ENCODE data around the gene SFT2D3.

SFT2D3 gene

DNA sequence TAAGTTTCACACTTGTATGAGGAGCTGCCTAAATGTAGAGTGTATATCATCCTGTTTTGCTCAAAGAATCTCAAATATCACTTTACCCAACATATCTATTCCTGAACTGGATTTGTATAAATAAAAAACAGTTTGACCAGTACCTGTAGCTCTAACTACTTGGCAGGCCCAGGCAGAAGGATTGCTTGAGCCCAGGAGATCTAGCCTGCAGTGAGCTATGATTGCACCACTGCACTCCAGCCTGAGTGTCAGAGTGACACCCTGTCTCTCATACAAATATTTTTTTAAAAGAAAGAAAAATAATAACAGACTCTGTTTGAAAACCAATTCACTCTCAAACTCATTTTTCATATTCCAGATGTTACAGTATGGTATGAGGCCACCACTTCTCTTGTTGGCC, 18.2 kb upstream of the SFT2D3 start:
- DNase-seq, result no peak

DNA sequence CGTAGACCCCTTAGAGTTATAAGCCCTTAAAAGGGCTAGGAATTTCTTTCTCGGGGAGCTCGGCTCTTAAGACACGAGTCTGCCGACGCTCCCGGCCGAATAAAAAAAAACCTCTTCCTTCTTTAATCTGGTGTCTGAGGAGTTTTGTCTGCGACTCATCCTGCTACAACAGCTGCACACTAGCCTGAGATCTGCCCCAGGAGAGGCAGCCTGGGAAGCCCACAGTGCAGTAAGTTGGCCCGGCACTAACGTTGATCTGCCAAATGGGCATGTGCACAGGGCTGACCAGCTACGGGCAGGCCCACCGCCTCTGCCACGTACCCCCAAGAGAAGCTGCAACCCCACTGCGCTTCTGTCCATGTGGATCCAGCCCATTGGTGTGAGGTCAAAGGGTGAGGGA, 17.5 kb upstream of the SFT2D3 start:
- DNase-seq, result no peak

DNA sequence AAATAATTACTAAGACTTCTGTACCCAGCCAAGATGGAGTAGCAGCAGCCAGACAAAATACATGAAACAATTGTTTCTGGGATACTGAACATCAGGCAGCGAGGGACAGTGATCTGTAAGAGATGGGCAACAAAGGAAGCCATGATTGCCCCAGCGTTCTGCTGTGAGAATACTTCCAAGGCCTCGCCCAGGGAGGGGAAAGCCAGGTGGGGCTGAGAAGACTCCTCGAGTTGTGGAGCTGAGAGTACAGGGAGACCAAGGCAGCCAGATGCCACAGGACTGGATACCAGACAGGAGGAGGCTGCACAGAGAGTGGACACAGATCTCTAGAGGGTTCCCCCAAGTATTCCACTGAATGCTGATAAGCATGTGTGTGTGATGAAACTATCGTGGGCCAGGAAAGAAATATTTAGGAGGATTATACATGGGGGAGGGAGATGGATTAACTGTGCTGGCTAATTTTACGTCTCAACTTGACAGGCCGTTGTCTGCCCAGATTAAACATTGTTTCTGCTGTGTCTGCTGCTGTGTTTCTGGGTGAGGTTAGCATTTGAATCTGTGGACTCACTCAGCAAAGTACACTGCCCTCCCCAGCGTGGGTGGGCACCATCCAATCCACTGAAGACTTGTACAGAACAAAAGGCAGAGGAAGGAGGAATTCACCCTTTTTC, 15.8 kb upstream of the SFT2D3 start:
- no peak for DNase-seq

DNA sequence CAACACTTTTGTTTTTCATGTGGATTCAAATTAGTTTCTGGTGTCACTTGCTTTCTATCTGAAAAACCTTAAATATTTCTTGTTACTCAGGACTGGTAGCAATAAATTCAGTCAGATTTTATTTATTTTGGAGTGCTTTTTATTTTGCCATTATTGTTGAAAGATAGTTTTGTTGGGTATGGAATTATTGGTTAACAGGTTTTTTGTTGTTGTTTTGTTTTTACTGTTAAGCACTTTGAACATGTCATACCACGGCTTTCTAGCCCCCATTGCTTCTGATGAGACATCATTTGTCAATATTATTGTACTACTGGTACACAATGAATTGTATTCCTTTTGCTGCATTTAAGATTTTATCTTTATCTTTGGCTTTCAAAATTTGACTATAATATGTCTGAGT, 12.9 kb upstream of the SFT2D3 start:
- DNase-seq, result no peak

DNA sequence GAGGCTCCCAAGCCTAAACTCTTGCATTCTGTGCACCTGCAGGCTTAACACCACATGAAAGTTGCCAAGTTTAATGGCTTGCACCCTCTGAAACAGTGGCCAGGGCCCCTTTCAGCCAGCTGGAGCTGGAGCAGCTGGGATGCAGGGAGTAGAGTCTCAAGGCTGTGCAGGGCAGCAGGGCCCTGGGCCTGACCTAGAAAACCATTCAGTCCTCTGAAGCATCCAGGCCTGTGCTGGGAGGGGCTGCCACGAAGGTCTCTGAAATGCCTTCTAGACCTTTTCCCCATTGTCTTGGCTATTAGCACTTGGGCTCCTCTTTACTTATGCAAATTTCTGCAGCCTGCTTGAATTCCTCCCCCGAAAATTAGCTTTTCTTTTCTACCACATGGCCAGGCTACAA, 10.6 kb upstream of the SFT2D3 start:
- no peak for DNase-seq

DNA sequence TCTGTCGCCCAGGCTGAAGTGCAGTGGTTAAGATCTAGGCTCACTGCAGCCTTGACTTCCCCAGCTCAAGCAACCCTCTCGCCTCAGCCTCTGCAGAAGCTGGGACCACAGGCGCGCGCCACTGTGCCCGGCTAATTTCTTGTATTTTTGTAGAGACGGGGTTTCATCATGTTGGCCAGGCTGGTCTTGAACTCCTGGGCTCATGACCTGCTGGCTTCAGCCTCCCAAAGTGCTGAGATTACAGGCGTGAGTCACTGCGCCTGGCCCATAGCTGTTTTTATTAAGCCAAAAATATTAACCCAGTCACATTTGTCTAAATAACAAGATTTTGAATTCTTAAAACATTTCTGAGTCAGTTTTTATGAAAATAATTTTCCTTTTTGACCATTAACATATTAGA, 6.3 kb upstream of the SFT2D3 start:
- DNase-seq, result no peak

DNA sequence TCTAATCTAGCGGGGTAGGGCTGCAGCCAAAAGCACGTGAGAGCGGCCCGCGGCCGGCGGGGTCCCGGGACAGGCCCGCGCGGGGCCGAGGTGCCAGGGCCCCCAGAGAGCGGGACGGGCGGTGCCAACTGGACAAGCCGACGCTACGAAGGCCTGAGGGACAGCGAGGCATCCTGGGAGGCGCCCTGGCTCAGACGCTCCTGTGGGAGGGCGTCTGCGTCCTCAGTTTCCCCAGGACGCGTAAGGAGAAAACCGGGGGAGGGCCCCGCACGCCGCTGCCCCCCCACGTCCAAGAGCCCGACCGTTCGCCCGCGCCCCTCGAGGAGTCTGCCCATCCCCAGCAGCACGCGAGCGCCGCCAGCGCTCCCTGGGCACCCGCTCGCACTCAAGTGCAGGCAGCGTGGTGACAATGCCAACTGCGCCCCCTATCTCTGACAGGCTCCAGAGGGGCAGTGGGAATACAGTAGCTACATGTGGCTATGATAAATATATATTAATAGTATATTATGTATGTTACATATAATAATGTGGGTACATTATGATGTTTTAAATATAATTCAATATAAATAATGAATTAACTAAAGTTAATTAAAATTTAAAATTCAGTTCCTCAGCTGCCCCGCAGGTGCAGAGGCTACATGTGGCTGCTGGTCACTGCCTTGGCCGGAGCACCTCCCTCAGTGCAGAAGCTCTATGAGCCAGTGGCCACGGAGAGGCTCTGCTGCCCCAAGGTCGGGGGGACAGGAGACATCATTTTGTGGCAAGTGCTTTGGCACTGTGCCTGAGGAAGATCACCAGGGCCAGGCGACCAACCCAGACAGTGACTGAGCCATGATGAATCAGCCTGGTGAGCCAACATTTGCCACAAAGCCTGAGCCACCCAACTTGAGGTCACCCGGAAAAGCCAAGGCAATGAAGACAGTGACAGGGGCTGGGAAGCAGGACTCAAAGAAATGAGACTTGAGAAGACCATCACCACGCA, 5.5 kb upstream of the SFT2D3 start:
- DNase-seq, result no peak

DNA sequence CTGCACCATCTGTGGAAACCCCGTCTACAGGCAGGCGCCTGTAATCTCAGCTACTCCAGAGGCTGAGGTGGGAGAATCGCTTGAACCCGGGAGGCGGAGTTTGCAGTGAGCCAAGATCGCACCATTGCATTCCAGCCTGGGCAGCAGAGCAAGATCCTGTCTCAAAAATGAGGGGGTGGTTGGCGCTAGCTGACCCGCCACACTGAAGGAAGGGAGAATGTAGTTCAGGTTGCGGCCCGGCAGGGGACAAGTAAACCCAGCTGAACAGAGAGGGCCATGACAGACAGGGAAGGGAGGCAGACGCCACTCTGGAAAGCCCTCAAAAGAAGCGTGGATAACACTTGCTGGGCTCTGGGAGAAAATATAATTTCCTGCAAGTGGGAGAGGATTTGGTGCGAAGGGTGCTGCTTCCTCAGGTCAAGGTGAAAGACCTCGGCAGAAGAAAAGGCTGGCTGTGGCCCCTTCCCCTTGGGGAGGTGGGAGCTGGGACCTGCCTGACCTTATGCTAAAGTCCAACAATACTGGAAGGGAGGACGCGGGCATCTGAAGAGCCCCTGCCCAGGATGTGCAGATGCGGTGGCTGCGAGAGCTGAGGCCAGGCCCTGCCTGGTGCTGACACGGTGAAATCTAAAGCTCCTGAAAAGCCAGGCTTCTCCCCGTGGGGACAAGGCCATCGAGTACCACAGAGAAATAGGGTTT, 3.7 kb upstream of the SFT2D3 start:
- no peak for DNase-seq

DNA sequence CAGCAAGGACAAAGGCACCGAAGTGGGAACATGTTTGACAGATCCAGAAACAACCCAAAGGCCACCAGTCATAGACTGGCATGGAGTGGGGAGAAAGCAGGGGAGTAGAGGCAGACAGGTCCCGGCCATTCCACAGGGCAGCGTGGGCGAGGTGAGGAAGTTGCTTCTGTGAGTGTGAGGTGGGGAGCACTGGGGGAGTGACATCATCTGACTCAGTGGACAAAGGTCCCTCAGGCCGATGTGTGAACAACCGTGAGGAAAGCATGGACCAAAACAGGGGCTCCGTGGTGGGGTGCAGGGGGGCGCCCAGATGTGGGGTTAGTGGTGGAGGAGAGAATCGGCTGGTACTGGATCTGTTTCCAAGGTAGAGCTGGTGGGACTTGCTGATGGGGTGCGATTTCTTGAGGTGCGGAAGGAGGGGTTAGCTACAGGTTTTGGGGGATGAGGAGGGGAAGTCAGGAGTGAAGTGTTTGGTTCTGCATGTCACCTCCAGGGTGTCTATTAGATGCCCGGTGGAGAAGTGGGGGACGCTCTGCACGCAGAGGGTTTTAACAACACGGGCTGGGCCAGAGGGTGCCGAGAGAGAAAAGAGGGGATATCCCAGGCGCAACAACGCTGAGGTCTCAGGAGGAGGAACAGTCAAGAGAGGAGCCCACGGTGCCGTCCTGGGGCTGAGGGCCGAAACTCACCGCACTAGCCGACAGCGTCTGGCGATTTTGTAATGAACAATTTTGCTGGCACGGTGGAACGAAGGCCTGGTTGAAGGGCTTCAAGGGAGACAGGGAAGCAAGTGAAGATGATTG, 2.5 kb upstream of the SFT2D3 start:
- DNase-seq, result no peak

DNA sequence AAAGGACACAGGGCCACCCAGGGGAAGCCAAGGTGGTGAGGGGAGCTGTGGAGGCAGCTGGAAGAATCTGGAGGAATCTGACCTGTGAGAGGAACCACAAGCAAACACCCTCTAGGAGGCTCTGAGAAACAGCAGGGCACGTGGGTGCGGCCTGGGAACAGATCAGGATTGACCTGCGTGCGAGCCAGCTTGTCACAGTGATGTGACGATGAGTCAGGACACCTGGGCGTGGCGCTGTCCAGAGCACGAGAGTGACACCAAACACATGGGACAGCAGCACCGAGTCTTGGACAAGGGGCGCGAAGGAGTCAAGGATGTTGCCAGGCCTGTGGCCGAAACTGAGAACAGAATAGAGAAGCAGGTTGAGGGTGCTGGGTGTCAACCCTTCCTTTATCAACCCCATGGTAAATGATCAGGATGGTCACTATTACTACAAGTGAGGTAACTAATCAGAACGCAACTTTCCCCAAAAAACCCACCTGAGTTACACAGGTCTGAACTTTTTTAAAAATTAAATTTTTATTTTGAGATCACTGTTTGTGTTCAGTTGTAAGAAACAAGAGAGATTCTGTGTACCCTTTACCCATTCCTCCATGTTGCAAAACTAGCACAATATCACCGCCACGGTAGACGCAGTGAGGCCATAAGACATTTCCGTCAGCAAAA, 637 bp upstream of the SFT2D3 start:
- no peak for DNase-seq

DNA sequence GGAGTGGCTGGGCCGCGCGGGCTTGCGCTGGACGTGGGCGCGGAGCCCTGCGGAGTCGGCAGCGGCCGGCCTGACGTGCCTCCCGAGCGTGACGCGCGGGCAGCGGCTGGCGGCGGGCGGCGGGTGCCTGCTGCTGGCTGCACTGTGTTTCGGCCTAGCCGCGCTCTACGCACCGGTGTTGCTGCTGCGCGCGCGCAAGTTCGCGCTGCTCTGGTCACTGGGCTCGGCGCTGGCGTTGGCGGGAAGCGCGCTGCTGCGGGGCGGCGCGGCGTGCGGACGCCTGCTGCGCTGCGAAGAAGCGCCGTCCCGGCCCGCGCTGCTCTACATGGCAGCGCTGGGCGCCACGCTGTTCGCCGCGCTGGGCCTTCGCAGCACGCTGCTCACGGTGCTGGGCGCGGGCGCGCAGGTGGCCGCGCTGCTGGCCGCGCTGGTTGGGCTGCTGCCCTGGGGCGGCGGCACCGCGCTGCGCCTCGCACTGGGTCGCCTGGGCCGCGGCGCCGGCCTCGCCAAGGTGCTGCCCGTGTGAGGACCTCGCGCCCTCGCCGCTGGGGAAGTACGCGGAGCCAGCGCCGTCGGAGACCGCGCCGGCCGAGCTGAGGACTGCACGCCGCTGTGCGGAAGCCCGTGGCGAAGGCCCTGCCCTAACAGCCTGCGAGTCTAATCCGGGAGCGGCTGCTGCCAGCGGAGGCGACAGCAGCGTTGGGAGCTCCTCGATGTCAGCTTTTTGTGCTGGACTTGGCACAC, 526 bp downstream of the SFT2D3 start:
- peak; percentile 78 for DNase-seq

DNA sequence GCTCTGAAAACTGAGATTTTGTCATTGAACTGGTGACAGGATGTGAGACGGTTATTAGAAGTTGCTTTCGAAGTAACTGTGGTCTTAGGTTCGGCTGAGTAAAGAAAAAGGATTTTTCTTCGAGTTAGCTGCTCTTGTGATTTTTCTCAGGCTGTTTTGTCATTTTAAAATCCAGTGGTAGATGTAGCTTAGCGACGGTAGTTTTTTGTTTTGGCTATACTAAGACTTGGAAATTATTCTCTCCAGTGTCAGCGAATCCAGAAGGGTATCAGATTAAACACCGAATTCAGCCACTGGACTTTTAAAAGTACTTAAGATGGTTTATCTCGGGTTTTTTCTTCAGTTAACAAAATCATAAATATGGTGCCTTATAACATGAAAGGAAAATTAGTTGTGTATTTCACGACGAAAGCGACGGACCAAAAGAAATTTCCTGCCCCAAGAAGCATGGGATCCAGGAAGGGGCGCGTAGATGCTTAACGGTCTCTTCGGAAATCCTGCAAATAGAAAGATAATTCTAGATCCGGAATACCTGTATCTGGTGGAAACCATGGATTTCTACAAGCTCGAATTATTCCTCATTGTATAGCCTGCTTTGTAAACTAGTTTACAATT, 1.2 kb downstream of the SFT2D3 start:
- no peak for DNase-seq

DNA sequence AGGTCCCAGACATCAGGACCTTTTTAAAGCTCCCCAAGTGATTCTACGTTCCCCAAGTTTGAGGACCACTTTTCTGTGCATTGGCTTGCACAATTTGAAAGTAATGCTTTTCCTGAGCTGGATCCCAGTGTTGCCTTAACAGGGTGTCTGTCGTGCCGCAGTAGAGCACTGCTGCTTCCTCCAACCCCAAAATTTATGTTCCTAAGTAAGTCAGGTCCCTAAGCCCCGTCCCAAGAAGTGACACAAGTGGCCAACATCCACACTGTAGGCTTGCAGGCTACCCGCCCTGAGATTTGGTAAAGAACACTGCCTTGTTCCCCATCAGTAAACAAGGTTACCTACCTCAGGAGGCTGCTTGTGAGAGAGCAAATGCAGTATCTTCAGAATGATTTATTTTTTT, 2.0 kb downstream of the SFT2D3 start:
- DNase-seq, result no peak

DNA sequence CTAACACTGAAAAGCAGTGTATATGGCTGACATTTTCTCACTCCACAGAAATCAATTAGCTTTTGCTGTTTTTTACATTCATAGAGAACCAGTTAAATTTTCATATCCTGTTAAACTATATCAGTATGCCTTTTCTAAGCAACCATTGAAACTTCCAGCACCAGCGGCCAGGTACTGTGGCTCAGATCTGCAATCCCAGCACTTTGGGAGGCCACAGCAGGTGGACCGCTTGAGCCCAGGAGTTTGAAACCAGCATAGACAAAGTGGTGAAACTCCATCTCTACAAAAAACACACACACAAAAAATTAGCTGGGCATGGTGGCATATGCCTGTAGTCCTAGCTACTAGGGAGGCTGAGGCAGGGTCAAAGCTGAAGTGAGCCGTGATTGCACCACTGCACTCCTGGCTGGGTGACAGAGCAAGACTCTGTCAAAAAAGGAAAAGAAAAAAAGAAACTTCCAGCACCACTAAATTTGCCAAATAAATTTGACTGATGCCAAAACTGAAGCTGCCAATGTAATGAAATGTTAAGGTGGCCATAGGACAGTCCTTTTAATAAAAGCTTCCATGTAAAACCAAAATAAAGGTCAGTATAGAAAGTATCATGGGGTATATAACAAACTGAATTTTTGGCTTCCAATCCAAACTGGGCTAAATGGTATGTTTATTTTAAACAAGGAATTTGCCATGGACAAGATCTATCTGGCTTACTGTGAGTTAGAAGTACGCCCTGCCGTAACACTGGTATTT, 3.5 kb downstream of the SFT2D3 start:
- DNase-seq, result no peak

DNA sequence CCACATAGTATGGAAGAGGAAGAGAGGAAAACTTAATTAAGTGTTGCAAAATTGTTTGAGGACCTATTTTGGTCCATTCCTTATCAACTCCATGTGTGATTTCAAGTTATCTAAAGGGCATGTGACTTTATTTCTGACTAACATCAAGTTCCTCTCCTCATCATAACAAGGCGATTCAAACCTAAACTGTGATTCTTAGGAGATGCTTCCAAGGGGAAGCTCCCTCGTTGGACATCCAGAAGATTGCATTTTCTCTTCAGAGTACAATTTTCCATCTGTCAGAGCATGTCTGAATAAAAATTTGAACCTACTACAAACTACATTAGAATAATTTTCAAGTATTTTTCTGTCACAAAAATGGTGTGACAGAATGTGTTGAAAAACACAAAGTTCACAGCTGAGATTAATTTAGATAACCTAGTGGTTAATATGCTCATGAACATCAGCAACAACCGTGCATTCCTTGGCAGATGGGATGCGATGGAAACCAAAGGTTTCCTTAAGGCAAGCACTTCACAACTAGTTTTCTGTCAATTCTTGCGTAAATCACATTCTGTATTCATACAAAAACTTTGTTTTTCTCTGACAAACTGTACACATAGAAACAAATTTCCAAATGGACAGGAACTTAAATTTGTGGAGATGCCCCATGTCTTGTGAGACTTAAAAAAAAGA, 4.2 kb downstream of the SFT2D3 start:
- DNase-seq, result no peak

DNA sequence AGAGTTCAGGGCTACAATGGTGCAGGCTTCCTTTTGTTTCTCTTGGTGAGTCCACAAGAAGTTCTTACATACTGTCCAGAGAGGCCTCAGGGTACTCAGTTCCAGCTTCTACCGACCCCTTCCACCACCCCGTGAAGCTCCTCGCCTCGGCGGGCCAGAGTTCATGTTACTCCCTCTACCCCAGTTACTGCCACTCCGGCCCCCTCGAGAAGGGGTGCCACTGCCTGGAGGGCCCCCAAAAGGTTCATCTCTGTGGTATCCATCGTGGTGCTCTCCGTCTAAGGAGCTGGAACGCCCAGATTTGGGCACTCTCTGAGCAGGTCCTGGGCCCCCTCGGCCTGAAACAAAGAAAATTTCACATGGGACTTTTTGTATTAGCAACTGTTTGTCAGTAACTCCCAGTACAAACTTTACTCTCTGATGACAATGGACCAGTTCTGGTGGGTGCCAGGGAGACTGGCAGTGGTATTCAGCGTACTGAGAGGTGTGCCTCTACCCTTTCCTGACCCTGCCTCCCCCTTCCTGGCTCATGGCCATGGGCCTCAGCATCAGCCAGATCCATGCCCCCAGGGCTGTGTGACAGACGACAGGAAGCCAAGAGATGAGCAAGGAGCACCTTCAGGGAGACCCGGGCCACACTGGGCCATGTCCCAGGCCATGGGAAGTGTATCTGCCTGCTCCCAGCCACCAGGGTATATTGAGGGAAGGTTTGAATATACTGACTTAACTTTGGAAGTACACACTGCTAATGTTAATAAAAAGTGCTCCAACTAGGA, 5.1 kb downstream of the SFT2D3 start:
- no peak for DNase-seq

DNA sequence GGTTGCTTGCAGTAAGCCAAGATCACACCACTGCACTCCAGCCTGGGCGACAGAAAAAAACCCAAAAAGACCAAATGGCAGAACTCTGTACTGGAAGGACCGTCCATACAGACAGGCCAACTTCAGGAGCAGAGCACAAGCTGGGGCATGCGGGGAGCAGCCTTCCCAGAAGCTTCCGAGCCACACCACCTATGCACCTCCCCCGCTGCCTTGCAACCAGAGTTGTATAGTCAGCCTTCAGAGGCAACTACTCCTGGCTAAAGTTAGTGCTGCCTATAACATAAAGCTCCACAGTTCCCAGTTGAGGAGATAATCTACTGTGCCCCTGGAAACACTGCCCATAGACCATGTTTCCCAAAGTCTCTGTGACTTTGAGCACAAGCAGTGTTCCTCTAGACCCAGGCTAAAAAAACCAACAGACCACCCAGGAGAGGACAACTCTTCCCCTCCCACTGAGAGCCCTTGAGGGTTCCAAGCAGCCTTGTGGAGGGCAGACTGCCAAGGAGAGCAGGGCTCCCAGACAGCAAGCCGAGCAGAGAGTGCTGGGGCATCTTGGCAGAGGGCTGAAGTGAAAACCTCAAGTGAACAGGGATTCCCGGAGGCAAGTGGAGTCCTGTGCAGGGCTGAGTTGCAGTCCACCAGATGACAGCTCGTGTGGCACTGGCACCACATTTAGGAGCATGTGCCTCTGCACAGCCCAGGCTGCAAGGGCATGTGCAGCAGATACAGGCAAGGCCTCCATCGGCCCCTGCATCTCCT, 6.8 kb downstream of the SFT2D3 start:
- DNase-seq, result no peak

DNA sequence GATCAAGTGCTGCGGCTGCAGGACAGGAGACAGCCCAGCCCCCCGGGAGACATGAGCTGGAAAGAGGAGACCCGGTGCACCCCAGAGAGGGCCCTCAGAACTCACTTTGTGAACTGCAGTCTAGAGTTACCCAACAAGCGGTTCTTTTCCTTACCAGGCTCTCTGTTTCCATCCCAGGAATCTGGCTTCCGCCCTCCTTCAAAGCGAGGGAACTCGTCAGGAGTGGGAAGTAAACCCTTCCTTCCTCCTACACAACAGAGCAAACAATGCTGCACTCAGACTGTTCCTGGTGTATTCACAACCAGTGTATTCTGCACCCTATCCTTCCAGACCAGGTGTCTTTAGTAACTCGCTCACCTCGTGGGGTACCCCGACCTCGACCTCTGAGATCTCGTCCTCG, 8.0 kb downstream of the SFT2D3 start:
- DNase-seq, result no peak

All from activated effector memory CD4-positive, alpha-beta T cell treated with Interleukin-2 at 50 U/mL for 16 hours (primary cell).